GM12872 (cell line): Measurements from ENCODE around the gene ZGRF1.

Experiments
- TF ChIP-seq, protein P1 (sequence below): IDR thresholded peaks from 3 replicates; pipeline ENCODE4 v1.5.1; 2011; ENCODE audit warnings: low read depth, mild to moderate bottlenecking, low read length, moderate library complexity; ENCODE audit not compliant: insufficient read depth

The ZGRF1 gene

DNA sequence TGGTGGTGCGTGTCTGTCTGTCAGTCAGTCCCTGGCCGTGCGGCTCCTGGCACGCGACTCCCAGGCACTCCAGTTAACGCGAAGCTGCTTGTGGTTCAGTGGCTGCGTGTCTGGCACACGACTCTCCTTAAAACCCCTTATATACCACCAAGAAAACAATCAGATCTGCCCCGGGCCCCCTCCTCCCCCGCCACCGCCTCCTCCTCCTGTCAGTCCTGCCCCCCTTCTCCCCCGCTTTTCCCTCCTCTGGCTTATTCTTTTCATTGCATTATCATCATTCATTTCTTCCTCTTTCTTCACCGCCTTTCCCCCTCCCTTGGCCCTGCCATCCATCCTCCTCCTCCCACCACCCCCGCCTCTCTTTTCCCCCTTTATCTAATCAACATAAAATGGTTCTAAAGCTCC lies 120.6 kb downstream of the ZGRF1 start, which contains the start of gene NEUROG2:
Gene NEUROG2, minus strand, starts transcription at position 115 of the 405 bp plus-strand sequence. CDS start 705 bp downstream, outside the sequence.
- TF ChIP-seq, protein P1, sequence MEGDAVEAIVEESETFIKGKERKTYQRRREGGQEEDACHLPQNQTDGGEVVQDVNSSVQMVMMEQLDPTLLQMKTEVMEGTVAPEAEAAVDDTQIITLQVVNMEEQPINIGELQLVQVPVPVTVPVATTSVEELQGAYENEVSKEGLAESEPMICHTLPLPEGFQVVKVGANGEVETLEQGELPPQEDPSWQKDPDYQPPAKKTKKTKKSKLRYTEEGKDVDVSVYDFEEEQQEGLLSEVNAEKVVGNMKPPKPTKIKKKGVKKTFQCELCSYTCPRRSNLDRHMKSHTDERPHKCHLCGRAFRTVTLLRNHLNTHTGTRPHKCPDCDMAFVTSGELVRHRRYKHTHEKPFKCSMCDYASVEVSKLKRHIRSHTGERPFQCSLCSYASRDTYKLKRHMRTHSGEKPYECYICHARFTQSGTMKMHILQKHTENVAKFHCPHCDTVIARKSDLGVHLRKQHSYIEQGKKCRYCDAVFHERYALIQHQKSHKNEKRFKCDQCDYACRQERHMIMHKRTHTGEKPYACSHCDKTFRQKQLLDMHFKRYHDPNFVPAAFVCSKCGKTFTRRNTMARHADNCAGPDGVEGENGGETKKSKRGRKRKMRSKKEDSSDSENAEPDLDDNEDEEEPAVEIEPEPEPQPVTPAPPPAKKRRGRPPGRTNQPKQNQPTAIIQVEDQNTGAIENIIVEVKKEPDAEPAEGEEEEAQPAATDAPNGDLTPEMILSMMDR: no peak

DNA sequence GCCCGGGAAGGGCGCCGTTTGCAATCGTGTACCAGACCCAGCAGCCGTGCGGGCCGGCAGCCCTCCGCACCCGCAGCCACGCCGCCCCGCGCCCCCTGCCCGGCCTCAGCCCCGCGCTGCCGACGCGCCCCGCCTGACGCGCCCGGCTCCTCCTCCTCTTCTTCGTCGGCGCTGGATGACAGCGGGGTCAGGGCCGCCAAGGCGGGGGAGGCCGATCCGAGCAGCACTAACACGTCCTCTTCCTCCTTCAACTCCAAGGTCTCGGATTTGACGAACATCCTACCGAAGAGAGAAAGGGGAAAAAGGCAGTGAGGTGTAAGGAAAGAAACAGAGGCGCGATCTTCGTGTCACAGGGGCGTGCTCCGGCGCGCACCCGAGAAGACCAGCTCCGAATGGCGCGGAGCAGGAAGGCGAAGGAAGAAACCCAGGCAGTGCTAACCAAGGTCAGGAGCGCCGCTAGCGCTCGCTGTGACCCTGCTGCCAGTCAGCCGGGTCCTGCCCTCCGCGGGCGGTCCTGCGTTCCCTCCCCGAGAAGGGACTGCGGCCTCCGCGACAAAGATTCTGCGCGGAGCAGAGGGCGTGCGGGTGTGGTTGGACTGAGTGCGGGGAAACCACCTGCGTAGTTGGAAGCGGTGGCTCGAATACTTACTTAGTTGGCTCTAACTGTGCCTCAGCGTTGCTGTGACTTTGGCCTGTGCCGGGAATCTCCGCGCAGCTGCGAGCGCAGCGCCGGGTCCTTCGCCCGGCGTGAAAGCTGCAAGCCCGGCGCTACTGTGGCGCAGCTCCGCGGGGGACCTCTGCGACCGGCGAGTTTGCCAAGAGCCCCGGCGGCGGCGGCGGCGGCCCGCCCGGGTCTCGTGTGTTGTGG lies 121.3 kb downstream of the ZGRF1 start:
- TF ChIP-seq, protein P1: no peak

DNA sequence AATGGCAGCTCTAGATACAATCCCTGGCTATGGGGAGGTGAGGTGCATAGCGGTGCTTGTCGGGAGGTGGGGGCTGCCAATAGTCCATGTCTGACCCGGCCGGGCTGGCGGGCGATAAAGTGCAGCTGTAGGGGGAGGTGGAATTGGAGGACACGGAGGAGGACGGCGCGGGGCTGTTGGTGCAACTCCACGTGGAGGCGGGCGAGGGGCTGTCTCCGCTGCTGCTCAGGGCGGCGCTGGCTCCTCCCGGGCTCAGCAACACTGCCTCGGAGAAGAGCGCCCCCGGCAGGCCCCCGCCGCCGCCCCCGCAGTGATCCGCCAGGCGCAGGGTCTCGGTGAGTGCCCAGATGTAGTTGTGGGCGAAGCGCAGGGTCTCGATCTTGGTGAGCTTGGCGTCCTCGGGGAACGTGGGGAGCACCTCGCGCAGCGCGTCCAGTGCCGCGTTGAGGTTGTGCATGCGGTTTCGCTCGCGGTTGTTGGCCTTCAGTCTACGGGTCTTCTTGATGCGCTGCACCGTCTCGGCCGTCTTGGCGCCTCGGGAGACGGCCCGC lies 122.0 kb downstream of the ZGRF1 start:
- TF ChIP-seq, protein P1: peak; percentile 39; the same call in 1 of the 3 replicates

DNA sequence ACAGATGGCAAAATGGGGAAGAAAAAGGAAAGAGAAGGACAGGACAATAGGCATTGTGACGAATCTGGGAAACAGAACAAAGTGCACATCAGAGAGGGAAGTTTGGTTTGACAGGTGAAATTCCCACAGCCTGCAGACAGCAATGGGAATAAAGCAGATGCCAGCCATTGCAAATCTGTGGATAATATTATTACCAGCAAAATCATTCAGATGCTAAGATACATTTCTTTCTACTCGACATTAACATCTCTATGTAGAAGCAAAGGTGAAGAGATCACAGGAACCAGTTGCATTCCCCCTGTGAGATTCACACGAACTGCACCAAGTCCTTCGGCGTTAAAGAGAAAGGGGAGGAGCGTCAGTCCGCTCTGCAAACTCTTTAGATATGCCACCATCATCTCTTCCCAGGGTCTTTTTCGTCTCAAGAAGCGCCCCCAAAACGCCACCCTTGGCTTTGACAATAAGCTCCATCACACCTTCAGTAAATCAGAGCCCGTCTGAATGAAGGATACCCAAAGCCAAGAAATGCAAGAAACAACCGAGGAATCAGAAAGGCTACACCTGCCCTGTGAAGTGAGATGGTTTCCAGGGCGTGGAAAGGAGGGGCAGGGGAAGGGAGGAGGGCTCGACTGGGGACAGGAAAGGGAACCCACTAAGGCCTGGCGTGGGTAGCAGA lies 122.6 kb downstream of the ZGRF1 start:
- TF ChIP-seq, protein P1: no peak

DNA sequence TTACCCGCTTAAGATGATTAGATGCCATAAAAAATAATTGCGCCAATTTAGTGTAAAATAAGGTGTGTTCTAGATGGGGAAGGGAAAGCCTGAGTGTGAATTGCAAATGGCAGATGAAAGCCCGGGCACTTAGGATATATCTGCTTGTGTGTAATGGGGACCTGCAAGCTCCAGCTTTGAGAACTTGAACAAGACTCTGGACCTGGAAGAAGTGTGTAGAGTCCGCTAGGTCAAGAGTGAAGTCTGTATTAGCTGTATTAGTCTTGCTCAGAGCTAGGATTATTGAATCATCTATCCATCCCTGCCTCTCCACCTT lies 124.9 kb downstream of the ZGRF1 start:
- TF ChIP-seq, protein P1: no peak

DNA sequence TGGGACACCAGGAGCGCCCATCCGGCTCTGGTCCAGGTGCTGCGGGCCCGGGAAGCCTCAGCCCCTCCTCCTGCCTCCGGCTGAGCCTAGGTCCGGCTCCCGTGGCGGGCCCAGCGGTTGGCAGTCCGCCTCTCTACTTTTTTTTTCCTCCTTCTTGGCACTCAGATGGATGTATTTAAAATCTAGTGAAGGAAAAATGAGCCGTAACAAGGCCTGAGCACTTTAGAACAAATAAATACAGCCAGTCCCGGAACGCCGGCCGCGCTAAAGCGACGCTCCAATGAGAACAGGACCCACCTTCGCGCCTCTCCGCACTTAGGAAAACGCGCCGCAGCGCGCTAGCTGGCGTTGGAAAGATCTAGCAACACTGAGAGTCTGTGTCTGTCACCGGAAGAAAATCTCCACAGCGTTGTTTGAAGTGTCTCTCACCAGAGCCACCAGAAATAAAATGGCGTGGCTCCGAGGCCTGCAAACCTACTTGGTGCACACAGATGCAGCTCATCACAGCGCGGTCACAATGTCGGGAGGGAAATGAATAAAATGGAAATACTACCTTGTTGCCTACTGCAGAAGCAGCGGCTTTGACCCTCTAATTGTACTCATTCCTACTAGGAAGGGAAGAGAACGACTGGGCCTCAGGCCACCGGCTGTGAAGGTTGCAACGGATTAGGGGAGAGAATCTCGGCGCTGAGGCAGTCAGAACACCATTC lies 125.5 kb downstream of the ZGRF1 start:
- TF ChIP-seq, protein P1: no peak
